ENCODE measurements around the gene DDX31. TPM values are rescaled to one million over a fixed set of nuclear protein-coding genes. Genes with fewer than 3 reads are reported as not detected.
A peak's percentile ranks its signal among the peaks of the same experiment; 100 is the strongest.

Gene DDX31
- total RNA-seq, 1 experiment from 2014 or later, result 25.8 TPM

DNA sequence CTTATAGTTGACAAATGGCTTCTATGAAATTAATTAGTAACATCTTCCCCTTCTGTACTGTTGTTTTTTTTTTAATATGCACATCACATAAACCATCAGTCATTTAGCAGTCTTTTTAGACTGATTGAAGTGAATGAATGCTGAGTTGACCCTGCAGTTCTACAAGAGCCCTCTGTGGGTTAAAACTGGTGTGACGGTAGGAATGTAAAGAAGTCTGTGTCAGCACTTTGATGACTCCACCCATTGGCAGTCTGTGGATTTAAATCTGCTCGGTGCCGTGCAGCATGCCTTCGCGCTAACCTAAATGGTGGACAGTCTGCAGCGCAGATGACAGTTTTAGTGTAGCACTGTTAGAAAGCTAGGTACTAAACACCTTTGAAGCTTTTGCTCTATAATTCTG lies 3.6 kb upstream of the DDX31 start:
- DNase-seq (ENCODE audit: low read depth, low spot score), result no peak
- Histone ChIP-seq H3K79me2 (ENCODE audit: insufficient read depth, low read length) (peaks cover 99% of the 10 kb centered on the region), H4K20me1 (ENCODE audit: insufficient read depth) (peaks cover 22% of the 10 kb centered on the region; the same call in 1 of the 2 replicates), H3K4me2 (ENCODE audit: low read length) (no peak overlapping the region), H3K27ac (ENCODE audit: low read depth, low read length) (no peak overlapping the region), H3K4me1 (ENCODE audit: control insufficient read depth in 1 of 2, insufficient read depth in 2 of 2, low read length in 2 of 2) (peaks cover 2 to 21% of the 10 kb centered on the region in 2 experiments; a peak in 3 of 4 replicates), H3K4me3 (replicated peaks in 1 of 2; ENCODE audit: low read depth in 1 of 2, low read length in 2 of 2) (no peak overlapping the region), H3K9me2 (ENCODE audit: insufficient read depth) (no peaks in the 10 kb centered on the region), H2AFZ (ENCODE audit: low read depth, low read length, poor library complexity, severe bottlenecking) (no peak overlapping the region), H3K9me3 (ENCODE audit: control insufficient read depth in 1 of 2, insufficient read depth in 1 of 2, low read depth in 1 of 2, low read length in 2 of 2) (no peaks in the 10 kb centered on the region), H3K36me3 (ENCODE audit: control insufficient read depth in 1 of 2, insufficient read depth in 2 of 2, low read length in 2 of 2) (peaks cover 6 to 25% of the 10 kb centered on the region in 2 experiments; a peak in 3 of 4 replicates), H3K9ac (ENCODE audit: low read length) (no peak overlapping the region), H3K27me3 (ENCODE audit: insufficient read depth, low read length) (no peaks in the 10 kb centered on the region)
- ChIA-PET CTCF (no interaction called here), POLR2A (no interaction called here), RAD21 (ENCODE audit: low non-redundant PET in 1 of 2, low total read pairs in 2 of 2, uncharacterized antibody in 2 of 2, unreplicated experiment in 2 of 2) (no interaction called here)
- no peak for ATAC-seq
- intact Hi-C loops (cut with micrococcal nuclease), result loop anchor here (5.0 kb wide), 1 partner anchor 129 kb away; no protein-coding TSS in a partner anchor
- BruUV-seq (replicated peaks), result no TSS peak
- peak in 2 of 3 experiments; percentile 26 to 37; a peak in 4 of 6 replicates for TF ChIP-seq CTCF (IDR thresholded peaks at IDR 0.05 in 2 of 3, conservative IDR thresholded peaks at IDR 0.05 in 1 of 3; ENCODE audit: borderline replicate concordance in 1 of 3, insufficient read depth in 1 of 3, low read depth in 2 of 3, low read length in 2 of 3)
- TF ChIP-seq FOSL1 (IDR thresholded peaks at IDR 0.05; ENCODE audit: low read depth), result no peak
- TF ChIP-seq JUND (IDR thresholded peaks at IDR 0.05), result no peak
- no peak for TF ChIP-seq SIN3A (IDR thresholded peaks at IDR 0.05; ENCODE audit: low read depth)
- TF ChIP-seq ZNF274 (IDR thresholded peaks at IDR 0.05; ENCODE audit: low read depth, low read length), result no peak

GRCh38 chr9:132672413-132672690 lies 2.6 kb upstream of the DDX31 start:
- ChIA-PET CTCF (no interaction called here), RAD21 (ENCODE audit: low non-redundant PET in 1 of 2, low total read pairs in 2 of 2, uncharacterized antibody in 2 of 2, unreplicated experiment in 2 of 2) (no interaction called here), POLR2A (no interaction called here)
- intact Hi-C loops (cut with micrococcal nuclease), result loop anchor here (5.0 kb wide), 1 partner anchor 130 kb away; no protein-coding TSS in a partner anchor
- Histone ChIP-seq H3K4me3 (replicated peaks in 1 of 2; ENCODE audit: low read depth in 1 of 2, low read length in 2 of 2) (peak overlapping the region in 1 of 2 experiments; percentile 92; a peak in 1 of 4 replicates), H2AFZ (ENCODE audit: low read depth, low read length, poor library complexity, severe bottlenecking) (no peak overlapping the region), H3K36me3 (ENCODE audit: control insufficient read depth in 1 of 2, insufficient read depth in 2 of 2, low read length in 2 of 2) (peaks cover 0 to 19% of the 10 kb centered on the region in 2 experiments; a peak in 1 of 4 replicates), H3K9me3 (ENCODE audit: control insufficient read depth in 1 of 2, insufficient read depth in 1 of 2, low read depth in 1 of 2, low read length in 2 of 2) (no peaks in the 10 kb centered on the region), H3K4me2 (ENCODE audit: low read length) (peak overlapping the region; percentile 96), H3K4me1 (ENCODE audit: control insufficient read depth in 1 of 2, insufficient read depth in 2 of 2, low read length in 2 of 2) (peaks cover 2 to 21% of the 10 kb centered on the region in 2 experiments; a peak in 3 of 4 replicates), H3K9me2 (ENCODE audit: insufficient read depth) (no peaks in the 10 kb centered on the region), H3K27me3 (ENCODE audit: insufficient read depth, low read length) (no peaks in the 10 kb centered on the region), H3K79me2 (ENCODE audit: insufficient read depth, low read length) (peaks cover 99% of the 10 kb centered on the region), H3K9ac (ENCODE audit: low read length) (no peak overlapping the region), H4K20me1 (ENCODE audit: insufficient read depth) (peaks cover 22% of the 10 kb centered on the region; the same call in 1 of the 2 replicates), H3K27ac (ENCODE audit: low read depth, low read length) (no peak overlapping the region)
- ATAC-seq (no peak), DNase-seq (ENCODE audit: low read depth, low spot score) (no peak)
- TF ChIP-seq CBX3 (IDR thresholded peaks at IDR 0.05; ENCODE audit: low read depth), result no peak
- TF ChIP-seq, protein P1, sequence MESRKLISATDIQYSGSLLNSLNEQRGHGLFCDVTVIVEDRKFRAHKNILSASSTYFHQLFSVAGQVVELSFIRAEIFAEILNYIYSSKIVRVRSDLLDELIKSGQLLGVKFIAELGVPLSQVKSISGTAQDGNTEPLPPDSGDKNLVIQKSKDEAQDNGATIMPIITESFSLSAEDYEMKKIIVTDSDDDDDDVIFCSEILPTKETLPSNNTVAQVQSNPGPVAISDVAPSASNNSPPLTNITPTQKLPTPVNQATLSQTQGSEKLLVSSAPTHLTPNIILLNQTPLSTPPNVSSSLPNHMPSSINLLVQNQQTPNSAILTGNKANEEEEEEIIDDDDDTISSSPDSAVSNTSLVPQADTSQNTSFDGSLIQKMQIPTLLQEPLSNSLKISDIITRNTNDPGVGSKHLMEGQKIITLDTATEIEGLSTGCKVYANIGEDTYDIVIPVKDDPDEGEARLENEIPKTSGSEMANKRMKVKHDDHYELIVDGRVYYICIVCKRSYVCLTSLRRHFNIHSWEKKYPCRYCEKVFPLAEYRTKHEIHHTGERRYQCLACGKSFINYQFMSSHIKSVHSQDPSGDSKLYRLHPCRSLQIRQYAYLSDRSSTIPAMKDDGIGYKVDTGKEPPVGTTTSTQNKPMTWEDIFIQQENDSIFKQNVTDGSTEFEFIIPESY (IDR thresholded peaks at IDR 0.05; ENCODE audit: extremely low read depth, insufficient replicate concordance, low read length), result no peak
- TF ChIP-seq, protein P2, sequence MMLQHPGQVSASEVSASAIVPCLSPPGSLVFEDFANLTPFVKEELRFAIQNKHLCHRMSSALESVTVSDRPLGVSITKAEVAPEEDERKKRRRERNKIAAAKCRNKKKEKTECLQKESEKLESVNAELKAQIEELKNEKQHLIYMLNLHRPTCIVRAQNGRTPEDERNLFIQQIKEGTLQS (IDR thresholded peaks at IDR 0.05), result no peak
- TF ChIP-seq POLR2A (IDR thresholded peaks at IDR 0.05; ENCODE audit: borderline replicate concordance, extremely low read depth, insufficient read depth, insufficient read length), result no peak
- no peak for TF ChIP-seq EGR1 (IDR thresholded peaks at IDR 0.05; ENCODE audit: low read depth)
- TF ChIP-seq, protein P3, sequence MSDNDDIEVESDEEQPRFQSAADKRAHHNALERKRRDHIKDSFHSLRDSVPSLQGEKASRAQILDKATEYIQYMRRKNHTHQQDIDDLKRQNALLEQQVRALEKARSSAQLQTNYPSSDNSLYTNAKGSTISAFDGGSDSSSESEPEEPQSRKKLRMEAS (IDR thresholded peaks at IDR 0.05), result no peak
- no peak for TF ChIP-seq SP1 (IDR thresholded peaks at IDR 0.05; ENCODE audit: low read depth)
- TF ChIP-seq POLR2AphosphoS5 (IDR thresholded peaks at IDR 0.05; ENCODE audit: low read depth, low read length), result no peak
- TF ChIP-seq JUND (IDR thresholded peaks at IDR 0.05), result no peak
- no peak for TF ChIP-seq ELF1 (IDR thresholded peaks at IDR 0.05; ENCODE audit: borderline replicate concordance, low read depth)
- no peak for TF ChIP-seq YY1 (IDR thresholded peaks at IDR 0.05; ENCODE audit: extremely low read depth, insufficient replicate concordance, low read depth, low read length)
- TF ChIP-seq EZH2phosphoT487 (IDR thresholded peaks at IDR 0.05; ENCODE audit: borderline replicate concordance), result no peak
- no peak for TF ChIP-seq TCF7L2 (IDR thresholded peaks at IDR 0.05; ENCODE audit: borderline replicate concordance, extremely low read depth, insufficient read depth, insufficient read length)
- TF ChIP-seq ZFX (IDR thresholded peaks at IDR 0.05), result no peak
- no TSS peak for BruUV-seq (replicated peaks)
